NK-92 treated with Interleukin-12 subunit alpha and Interleukin-12 subunit beta, amount 100 ng/mL, for 24 hours (cell line): Measurements from ENCODE around the gene OLIG1.

Experiments
- DNase-seq: peaks from one replicate; lab custom pipeline; 2025; lab: John Stamatoyannopoulos, UW

The OLIG1 gene, protein sequence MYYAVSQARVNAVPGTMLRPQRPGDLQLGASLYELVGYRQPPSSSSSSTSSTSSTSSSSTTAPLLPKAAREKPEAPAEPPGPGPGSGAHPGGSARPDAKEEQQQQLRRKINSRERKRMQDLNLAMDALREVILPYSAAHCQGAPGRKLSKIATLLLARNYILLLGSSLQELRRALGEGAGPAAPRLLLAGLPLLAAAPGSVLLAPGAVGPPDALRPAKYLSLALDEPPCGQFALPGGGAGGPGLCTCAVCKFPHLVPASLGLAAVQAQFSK

GRCh38 chr21:33069994-33070743 lies at the start of gene OLIG1:
TSS of gene OLIG1 (plus strand) at chr21:33070141. CDS start at chr21:33070247, 106 bp downstream.
- no peak for DNase-seq

DNA sequence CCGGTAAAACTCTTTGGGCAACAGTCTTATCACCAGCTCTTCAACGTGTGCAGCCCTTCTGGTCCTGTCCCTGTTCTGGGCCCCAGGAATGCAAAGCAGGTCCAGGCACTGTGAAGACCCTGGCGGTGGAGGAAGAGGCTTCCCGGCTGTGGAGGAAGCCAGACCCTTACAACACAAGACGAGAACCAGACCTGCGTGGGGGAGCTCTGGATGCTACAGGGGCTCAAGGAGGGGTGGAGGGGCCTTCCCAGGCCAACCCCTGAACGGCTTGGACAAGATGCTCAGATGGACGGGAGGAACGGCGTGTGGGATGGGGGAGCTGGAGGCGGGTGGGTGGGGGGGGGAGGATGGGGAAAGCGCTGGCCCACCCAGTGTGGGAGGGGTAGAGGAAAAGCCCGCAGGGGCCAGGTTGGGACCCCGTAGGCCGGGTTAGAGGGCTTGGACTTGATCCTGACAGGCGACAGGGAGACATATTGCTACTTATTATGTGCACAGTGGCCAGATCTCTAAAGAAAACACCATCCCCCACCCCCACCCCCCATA lies 49.3 kb upstream of the OLIG1 start:
- DNase-seq = no peak

DNA sequence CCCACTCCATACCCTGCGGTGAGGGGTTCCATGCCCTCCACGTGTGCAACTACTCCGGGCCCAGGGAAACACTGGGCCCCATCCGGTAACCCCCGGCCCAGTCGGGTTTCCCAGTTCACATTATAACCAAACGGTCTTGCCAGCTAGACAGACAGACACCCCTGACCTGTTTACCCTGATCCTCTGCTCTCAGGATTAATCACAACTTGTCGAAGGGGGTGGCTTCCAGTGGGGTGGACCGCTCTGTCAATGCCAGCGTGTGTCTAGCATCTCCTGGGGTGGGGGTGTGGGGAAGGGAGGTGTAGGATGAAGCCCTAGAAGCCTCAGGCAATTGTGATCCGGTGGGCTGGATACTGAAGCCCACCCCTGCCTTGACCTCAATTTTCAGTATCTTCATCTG lies 48.8 kb upstream of the OLIG1 start:
- DNase-seq = no peak

GRCh38 chr21:33021667-33022066 lies 48.3 kb upstream of the OLIG1 start:
- no peak for DNase-seq

DNA sequence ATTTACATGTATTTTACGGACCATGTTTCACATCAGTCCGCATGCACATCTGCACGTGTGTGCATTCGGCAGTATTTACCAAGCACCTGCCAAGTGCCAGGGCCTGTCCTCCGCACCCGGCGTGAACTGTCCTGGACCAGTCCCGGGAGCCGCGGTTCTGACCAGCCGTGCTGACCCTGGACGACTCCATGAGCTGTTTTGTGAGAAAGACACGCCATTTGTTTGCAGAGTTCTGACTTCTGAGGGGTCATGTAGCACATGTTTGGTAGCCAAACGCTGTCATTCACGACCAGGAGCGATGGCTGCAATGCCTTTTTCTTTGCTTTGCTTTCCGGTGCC lies 47.5 kb upstream of the OLIG1 start:
- DNase-seq = no peak

GRCh38 chr21:33022828-33023573 lies 46.9 kb upstream of the OLIG1 start:
- no peak for DNase-seq

- DNase-seq = no peak
These were observed 46.3 kb upstream of the OLIG1 start for GRCh38 chr21:33023574-33024200.

- DNase-seq = no peak
These were observed 45.5 kb upstream of the OLIG1 start for GRCh38 chr21:33024201-33025103.

DNA sequence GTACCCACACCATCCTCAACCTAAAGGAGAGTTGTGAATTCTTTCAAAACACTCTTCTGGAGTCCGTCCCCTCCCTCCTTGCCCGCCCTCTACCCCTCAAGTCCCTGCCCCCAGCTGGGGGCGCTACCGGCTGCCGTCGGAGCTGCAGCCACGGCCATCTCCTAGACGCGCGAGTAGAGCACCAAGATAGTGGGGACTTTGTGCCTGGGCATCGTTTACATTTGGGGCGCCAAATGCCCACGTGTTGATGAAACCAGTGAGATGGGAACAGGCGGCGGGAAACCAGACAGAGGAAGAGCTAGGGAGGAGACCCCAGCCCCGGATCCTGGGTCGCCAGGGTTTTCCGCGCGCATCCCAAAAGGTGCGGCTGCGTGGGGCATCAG lies 44.8 kb upstream of the OLIG1 start:
- DNase-seq = no peak

DNA sequence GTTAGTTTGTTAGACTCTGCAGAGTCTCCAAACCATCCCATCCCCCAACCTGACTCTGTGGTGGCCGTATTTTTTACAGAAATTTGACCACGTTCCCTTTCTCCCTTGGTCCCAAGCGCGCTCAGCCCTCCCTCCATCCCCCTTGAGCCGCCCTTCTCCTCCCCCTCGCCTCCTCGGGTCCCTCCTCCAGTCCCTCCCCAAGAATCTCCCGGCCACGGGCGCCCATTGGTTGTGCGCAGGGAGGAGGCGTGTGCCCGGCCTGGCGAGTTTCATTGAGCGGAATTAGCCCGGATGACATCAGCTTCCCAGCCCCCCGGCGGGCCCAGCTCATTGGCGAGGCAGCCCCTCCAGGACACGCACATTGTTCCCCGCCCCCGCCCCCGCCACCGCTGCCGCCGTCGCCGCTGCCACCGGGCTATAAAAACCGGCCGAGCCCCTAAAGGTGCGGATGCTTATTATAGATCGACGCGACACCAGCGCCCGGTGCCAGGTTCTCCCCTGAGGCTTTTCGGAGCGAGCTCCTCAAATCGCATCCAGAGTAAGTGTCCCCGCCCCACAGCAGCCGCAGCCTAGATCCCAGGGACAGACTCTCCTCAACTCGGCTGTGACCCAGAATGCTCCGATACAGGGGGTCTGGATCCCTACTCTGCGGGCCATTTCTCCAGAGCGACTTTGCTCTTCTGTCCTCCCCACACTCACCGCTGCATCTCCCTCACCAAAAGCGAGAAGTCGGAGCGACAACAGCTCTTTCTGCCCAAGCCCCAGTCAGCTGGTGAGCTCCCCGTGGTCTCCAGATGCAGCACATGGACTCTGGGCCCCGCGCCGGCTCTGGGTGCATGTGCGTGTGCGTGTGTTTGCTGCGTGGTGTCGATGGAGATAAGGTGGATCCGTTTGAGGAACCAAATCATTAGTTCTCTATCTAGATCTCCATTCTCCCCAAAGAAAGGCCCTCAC lies 44.2 kb upstream of the OLIG1 start, which contains the start of gene OLIG2:
Gene OLIG2, plus strand, starts transcription at position 447 of the 954 bp plus-strand sequence. CDS start 928 bp downstream, outside the sequence.
- no peak for DNase-seq

DNA sequence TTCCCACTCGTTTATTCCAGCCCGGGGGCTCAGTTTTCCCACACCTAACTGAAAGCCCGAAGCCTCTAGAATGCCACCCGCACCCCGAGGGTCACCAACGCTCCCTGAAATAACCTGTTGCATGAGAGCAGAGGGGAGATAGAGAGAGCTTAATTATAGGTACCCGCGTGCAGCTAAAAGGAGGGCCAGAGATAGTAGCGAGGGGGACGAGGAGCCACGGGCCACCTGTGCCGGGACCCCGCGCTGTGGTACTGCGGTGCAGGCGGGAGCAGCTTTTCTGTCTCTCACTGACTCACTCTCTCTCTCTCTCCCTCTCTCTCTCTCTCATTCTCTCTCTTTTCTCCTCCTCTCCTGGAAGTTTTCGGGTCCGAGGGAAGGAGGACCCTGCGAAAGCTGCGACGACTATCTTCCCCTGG lies 43.5 kb upstream of the OLIG1 start:
- no peak for DNase-seq

GRCh38 chr21:33026878-33027400 lies 43.0 kb upstream of the OLIG1 start:
- DNase-seq = no peak

- no peak for DNase-seq
These were observed 42.3 kb upstream of the OLIG1 start for GRCh38 chr21:33027401-33028286.

DNA sequence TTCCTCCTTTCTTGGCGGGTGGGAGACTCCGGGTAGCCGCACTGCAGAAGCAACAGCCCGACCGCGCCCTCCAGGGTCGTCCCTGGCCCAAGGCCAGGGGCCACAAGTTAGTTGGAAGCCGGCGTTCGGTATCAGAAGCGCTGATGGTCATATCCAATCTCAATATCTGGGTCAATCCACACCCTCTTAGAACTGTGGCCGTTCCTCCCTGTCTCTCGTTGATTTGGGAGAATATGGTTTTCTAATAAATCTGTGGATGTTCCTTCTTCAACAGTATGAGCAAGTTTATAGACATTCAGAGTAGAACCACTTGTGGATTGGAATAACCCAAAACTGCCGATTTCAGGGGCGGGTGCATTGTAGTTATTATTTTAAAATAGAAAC lies 41.7 kb upstream of the OLIG1 start:
- no peak for DNase-seq

DNA sequence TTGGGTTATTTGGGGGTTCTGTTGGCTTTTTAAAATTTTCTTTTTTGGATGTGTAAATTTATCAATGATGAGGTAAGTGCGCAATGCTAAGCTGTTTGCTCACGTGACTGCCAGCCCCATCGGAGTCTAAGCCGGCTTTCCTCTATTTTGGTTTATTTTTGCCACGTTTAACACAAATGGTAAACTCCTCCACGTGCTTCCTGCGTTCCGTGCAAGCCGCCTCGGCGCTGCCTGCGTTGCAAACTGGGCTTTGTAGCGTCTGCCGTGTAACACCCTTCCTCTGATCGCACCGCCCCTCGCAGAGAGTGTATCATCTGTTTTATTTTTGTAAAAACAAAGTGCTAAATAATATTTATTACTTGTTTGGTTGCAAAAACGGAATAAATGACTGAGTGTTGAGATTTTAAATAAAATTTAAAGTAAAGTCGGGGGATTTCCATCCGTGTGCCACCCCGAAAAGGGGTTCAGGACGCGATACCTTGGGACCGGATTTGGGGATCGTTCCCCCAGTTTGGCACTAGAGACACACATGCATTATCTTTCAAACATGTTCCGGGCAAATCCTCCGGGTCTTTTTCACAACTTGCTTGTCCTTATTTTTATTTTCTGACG lies 41.1 kb upstream of the OLIG1 start:
- no peak for DNase-seq

DNA sequence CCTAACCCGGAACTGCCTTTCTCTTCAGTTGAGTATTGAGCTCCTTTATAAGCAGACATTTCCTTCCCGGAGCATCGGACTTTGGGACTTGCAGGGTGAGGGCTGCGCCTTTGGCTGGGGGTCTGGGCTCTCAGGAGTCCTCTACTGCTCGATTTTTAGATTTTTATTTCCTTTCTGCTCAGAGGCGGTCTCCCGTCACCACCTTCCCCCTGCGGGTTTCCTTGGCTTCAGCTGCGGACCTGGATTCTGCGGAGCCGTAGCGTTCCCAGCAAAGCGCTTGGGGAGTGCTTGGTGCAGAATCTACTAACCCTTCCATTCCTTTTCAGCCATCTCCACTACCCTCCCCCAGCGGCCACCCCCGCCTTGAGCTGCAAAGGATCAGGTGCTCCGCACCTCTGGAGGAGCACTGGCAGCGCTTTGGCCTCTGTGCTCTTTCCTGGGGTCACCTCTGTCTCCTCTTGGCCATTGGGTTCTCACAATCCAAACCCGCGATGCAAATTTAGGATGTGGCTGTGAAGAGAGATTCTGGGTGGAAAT lies 40.5 kb upstream of the OLIG1 start:
- no peak for DNase-seq

DNA sequence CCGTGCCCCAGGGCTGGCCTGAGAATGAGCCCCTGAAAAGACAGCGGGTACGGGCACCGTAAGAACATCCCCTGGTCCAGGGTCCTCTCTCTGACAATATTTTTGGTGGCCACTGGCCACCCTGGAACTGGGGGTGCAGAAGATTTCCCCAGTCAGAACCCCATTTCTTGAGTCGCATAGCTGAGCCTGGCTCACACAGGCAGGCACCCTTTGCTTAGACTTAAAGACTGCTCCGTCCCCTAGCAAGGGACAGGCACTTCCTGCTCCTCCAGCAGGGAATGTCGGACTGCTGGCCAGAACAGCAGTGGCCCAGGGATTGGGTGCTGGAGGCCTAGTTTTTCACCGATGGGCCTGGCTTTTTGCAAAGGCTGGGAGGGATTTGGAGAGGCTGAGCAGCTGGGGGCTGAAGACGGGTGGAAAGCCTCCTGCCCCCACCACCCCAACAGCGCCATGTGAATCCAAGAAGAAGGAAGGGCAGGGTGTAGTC lies 39.9 kb upstream of the OLIG1 start:
- no peak for DNase-seq

- DNase-seq = no peak
These were observed 39.3 kb upstream of the OLIG1 start for GRCh38 chr21:33030633-33031032.
